K562 (cell line): ENCODE data around the gene C1orf116. TPM values are rescaled to one million over a fixed set of nuclear protein-coding genes. Genes with fewer than 3 reads are reported as not detected.
A peak's percentile ranks its signal among the peaks of the same experiment; 100 is the strongest.

ENCODE experiments used
- ELF1 ChIP-seq: fragments of 200-800 bp; sonication (Bioruptor generic); IDR thresholded peaks from 2 replicates; pipeline ENCODE4 v1.6.1; 2016; ENCODE audit warnings: missing genetic modification characterization, missing compliant biosample characterization
- MCM7 ChIP-seq, 2 experiments: fragments of 450-650 bp; IDR thresholded peaks; 2 replicates each; pipeline ENCODE4 v1.6.1; 2016 to 2018
- NR1H2 ChIP-seq: sonication (generic); formaldehyde crosslinking; IDR thresholded peaks from 2 replicates; pipeline ENCODE4 v1.4.0; 2020; ENCODE audit warnings: mild to moderate bottlenecking, missing genetic modification reagents
- NR4A1 ChIP-seq, 2 experiments: fragments of 250-450 bp in 1 of 2; fragments of 450-650 bp in 1 of 2; sonication (Bioruptor Pico) in 1 of 2; IDR thresholded peaks; 2 replicates each; pipeline versions ENCODE4 v1.4.0 to v1.6.1; 2016 to 2020; ENCODE audit warnings: mild to moderate bottlenecking in 2 of 2, missing compliant biosample characterization in 1 of 2, missing genetic modification characterization in 1 of 2, moderate library complexity in 1 of 2
- ZNF23 ChIP-seq: fragments of 250-450 bp; sonication (Bioruptor Pico); IDR thresholded peaks from 2 replicates; pipeline ENCODE4 v1.4.0; 2020; ENCODE audit warnings: mild to moderate bottlenecking
- ZNF384 ChIP-seq: IDR thresholded peaks from 2 replicates; pipeline ENCODE4 v1.6.1; 2012; ENCODE audit warnings: low read depth, low read length, improper control_type of control experiment
- polyA plus RNA-seq, 8 experiments: library from polyadenylated mRNA; depleted of rRNA in 4 of 8; stranded (reverse) in 5 of 8; unstranded in 3 of 8; fragments of >200 nt; fragmentation: Nextera tagmentation in 2 of 8; fragmentation: Illumina TruSeq in 1 of 8; extraction: Ambion mirVana in 2 of 8; extraction: Trizol in 1 of 8; gene quantifications; 2 replicates each; pipeline versions ENCODE4 v1.2.1 to v1.2.3, GENCODE V29; 2011 to 2014; ENCODE audit warnings: inconsistent platforms in 1 of 8, missing spikeins in 1 of 8
- total RNA-seq, 7 experiments: library from RNA; depleted of rRNA in 6 of 7; stranded (reverse); fragments of >200 nt in 6 of 7; fragmentation: Illumina TruSeq in 2 of 7; extraction: Trizol in 2 of 7; gene quantifications; 2 replicates each; pipeline versions ENCODE4 v1.2.1 to v1.2.3, GENCODE V29; 2011 to 2021; ENCODE audit warnings: low replicate concordance in 1 of 7
- TF ChIP-seq, protein P1 (sequence below): sonication (generic); formaldehyde crosslinking; IDR thresholded peaks from 2 replicates; pipeline ENCODE4 v1.9.0; 2022; ENCODE audit warnings: mild to moderate bottlenecking, missing genetic modification reagents
- TF ChIP-seq, protein P2 (sequence below), 2 experiments: fragments of 450-650 bp in 1 of 2; sonication (generic) in 1 of 2; formaldehyde crosslinking in 1 of 2; IDR thresholded peaks in 1 of 2; conservative IDR thresholded peaks in 1 of 2; 2 replicates each; pipeline versions ENCODE4 v1.6.1 to v1.8.1; 2016 to 2023; ENCODE audit warnings: mild to moderate bottlenecking in 2 of 2, moderate library complexity in 2 of 2, inconsistent platforms in 1 of 2, missing genetic modification reagents in 1 of 2
- TF ChIP-seq, protein P3 (sequence below): sonication (generic); formaldehyde crosslinking; IDR thresholded peaks from 2 replicates; pipeline ENCODE4 v1.8.1; 2023; ENCODE audit warnings: mild to moderate bottlenecking, missing genetic modification reagents
- TF ChIP-seq, protein P4 (sequence below): fragments of 200-600 bp; sonication (generic); IDR thresholded peaks from one replicate; pipeline ENCODE4 v1.6.1; 2012; ENCODE audit warnings: mild to moderate bottlenecking, low read depth, low read length, inconsistent platforms

C1orf116 gene
- total and polyA plus RNA-seq, 9 of the 15 experiments (the other 6 are each of a cell fraction or from before 2014, with no cell fraction given) = 0.62 to 3.0 (median 0.95) TPM

GRCh38 chr1:207021139-207021861 lies 11.3 kb downstream of the C1orf116 start (continued):
- TF ChIP-seq ZNF23 = no peak; the same call in 1 of the 2 replicates
- TF ChIP-seq, protein P1, sequence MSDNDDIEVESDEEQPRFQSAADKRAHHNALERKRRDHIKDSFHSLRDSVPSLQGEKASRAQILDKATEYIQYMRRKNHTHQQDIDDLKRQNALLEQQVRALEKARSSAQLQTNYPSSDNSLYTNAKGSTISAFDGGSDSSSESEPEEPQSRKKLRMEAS (CRISPR knock-in tag) = peak; percentile 32; the same call in 1 of the 2 replicates
- TF ChIP-seq, protein P2, sequence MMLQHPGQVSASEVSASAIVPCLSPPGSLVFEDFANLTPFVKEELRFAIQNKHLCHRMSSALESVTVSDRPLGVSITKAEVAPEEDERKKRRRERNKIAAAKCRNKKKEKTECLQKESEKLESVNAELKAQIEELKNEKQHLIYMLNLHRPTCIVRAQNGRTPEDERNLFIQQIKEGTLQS (IDR thresholded peaks at IDR 0.05) = peak; percentile 79
- TF ChIP-seq, protein P2 (CRISPR knock-in tag; conservative IDR thresholded peaks at IDR 0.05) = no peak; the same call in 1 of the 2 replicates
- TF ChIP-seq ELF1 = peak; percentile 52; the same call in 1 of the 2 replicates
- no peak for TF ChIP-seq ZNF384
- TF ChIP-seq, protein P3, sequence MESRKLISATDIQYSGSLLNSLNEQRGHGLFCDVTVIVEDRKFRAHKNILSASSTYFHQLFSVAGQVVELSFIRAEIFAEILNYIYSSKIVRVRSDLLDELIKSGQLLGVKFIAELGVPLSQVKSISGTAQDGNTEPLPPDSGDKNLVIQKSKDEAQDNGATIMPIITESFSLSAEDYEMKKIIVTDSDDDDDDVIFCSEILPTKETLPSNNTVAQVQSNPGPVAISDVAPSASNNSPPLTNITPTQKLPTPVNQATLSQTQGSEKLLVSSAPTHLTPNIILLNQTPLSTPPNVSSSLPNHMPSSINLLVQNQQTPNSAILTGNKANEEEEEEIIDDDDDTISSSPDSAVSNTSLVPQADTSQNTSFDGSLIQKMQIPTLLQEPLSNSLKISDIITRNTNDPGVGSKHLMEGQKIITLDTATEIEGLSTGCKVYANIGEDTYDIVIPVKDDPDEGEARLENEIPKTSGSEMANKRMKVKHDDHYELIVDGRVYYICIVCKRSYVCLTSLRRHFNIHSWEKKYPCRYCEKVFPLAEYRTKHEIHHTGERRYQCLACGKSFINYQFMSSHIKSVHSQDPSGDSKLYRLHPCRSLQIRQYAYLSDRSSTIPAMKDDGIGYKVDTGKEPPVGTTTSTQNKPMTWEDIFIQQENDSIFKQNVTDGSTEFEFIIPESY (CRISPR knock-in tag) = no peak
- TF ChIP-seq, protein P4, sequence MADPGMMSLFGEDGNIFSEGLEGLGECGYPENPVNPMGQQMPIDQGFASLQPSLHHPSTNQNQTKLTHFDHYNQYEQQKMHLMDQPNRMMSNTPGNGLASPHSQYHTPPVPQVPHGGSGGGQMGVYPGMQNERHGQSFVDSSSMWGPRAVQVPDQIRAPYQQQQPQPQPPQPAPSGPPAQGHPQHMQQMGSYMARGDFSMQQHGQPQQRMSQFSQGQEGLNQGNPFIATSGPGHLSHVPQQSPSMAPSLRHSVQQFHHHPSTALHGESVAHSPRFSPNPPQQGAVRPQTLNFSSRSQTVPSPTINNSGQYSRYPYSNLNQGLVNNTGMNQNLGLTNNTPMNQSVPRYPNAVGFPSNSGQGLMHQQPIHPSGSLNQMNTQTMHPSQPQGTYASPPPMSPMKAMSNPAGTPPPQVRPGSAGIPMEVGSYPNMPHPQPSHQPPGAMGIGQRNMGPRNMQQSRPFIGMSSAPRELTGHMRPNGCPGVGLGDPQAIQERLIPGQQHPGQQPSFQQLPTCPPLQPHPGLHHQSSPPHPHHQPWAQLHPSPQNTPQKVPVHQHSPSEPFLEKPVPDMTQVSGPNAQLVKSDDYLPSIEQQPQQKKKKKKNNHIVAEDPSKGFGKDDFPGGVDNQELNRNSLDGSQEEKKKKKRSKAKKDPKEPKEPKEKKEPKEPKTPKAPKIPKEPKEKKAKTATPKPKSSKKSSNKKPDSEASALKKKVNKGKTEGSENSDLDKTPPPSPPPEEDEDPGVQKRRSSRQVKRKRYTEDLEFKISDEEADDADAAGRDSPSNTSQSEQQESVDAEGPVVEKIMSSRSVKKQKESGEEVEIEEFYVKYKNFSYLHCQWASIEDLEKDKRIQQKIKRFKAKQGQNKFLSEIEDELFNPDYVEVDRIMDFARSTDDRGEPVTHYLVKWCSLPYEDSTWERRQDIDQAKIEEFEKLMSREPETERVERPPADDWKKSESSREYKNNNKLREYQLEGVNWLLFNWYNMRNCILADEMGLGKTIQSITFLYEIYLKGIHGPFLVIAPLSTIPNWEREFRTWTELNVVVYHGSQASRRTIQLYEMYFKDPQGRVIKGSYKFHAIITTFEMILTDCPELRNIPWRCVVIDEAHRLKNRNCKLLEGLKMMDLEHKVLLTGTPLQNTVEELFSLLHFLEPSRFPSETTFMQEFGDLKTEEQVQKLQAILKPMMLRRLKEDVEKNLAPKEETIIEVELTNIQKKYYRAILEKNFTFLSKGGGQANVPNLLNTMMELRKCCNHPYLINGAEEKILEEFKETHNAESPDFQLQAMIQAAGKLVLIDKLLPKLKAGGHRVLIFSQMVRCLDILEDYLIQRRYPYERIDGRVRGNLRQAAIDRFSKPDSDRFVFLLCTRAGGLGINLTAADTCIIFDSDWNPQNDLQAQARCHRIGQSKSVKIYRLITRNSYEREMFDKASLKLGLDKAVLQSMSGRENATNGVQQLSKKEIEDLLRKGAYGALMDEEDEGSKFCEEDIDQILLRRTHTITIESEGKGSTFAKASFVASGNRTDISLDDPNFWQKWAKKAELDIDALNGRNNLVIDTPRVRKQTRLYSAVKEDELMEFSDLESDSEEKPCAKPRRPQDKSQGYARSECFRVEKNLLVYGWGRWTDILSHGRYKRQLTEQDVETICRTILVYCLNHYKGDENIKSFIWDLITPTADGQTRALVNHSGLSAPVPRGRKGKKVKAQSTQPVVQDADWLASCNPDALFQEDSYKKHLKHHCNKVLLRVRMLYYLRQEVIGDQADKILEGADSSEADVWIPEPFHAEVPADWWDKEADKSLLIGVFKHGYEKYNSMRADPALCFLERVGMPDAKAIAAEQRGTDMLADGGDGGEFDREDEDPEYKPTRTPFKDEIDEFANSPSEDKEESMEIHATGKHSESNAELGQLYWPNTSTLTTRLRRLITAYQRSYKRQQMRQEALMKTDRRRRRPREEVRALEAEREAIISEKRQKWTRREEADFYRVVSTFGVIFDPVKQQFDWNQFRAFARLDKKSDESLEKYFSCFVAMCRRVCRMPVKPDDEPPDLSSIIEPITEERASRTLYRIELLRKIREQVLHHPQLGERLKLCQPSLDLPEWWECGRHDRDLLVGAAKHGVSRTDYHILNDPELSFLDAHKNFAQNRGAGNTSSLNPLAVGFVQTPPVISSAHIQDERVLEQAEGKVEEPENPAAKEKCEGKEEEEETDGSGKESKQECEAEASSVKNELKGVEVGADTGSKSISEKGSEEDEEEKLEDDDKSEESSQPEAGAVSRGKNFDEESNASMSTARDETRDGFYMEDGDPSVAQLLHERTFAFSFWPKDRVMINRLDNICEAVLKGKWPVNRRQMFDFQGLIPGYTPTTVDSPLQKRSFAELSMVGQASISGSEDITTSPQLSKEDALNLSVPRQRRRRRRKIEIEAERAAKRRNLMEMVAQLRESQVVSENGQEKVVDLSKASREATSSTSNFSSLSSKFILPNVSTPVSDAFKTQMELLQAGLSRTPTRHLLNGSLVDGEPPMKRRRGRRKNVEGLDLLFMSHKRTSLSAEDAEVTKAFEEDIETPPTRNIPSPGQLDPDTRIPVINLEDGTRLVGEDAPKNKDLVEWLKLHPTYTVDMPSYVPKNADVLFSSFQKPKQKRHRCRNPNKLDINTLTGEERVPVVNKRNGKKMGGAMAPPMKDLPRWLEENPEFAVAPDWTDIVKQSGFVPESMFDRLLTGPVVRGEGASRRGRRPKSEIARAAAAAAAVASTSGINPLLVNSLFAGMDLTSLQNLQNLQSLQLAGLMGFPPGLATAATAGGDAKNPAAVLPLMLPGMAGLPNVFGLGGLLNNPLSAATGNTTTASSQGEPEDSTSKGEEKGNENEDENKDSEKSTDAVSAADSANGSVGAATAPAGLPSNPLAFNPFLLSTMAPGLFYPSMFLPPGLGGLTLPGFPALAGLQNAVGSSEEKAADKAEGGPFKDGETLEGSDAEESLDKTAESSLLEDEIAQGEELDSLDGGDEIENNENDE = no peak
- no peak for TF ChIP-seq MCM7 (IDR thresholded peaks at IDR 0.05)
- TF ChIP-seq NR1H2 (CRISPR knock-in tag) = no peak
- peak; percentile 66; the same call in 1 of the 2 replicates for TF ChIP-seq NR4A1 (CRISPR knock-in tag; IDR thresholded peaks at IDR 0.05)
- TF ChIP-seq NR4A1 (tag; IDR thresholded peaks at IDR 0.05) = peak; percentile 47; the same call in 1 of the 2 replicates
